BLaER1 (cell line): ENCODE measurements around the gene MAPKAP1.

Experiments used
- H3K27ac ChIP-seq: shearing (Covaris generic); formaldehyde crosslinking; 2 replicates; pipeline ENCODE4 v1.8.1; 2022
- H3K27me3 ChIP-seq: shearing (Covaris generic); formaldehyde crosslinking; 2 replicates; pipeline ENCODE4 v1.8.1; 2022
- H3K36me3 ChIP-seq: shearing (Covaris generic); formaldehyde crosslinking; 2 replicates; pipeline ENCODE4 v1.8.1; 2022
- H3K4me1 ChIP-seq: shearing (Covaris generic); formaldehyde crosslinking; 2 replicates; pipeline ENCODE4 v1.8.1; 2022
- H3K4me2 ChIP-seq: shearing (Covaris generic); formaldehyde crosslinking; 2 replicates; pipeline ENCODE4 v1.8.1; 2022
- H3K4me3 ChIP-seq: shearing (Covaris generic); formaldehyde crosslinking; 2 replicates; pipeline ENCODE4 v1.8.1; 2022
- H3K9ac ChIP-seq: shearing (Covaris generic); formaldehyde crosslinking; 2 replicates; pipeline ENCODE4 v1.8.1; 2022
- H3K9me3 ChIP-seq: shearing (Covaris generic); formaldehyde crosslinking; 2 replicates; pipeline ENCODE4 v1.8.1; 2022
- H4K20me1 ChIP-seq: shearing (Covaris generic); formaldehyde crosslinking; 2 replicates; pipeline ENCODE4 v1.8.1; 2022
- Cebpa-rat ChIP-seq: shearing (Covaris generic); IDR thresholded peaks from 2 replicates; pipeline ENCODE4 v1.8.1; 2022

The MAPKAP1 gene

DNA sequence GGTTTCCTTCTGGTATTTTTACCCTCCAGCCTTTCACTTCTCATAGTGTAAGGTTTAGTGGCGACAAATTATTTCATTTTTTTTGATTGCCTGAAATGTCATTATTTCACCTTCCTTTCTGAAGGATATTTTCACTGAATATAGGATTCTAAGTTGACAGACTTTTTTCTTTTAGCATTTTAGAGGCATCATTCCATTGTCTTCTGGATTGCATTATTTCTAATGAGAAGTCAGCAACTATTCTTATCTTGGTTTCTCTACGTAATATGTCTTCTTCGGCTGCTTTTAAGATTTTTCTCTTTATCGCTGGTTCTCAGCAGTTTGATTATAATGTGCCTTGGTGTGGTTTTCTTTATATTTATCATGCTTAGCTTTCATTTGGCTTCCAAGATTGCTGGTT, 251.1 kb downstream of the MAPKAP1 start:
- no peaks in the 10 kb centered on the region for H3K27me3 ChIP-seq
- no peaks in the 10 kb centered on the region for H3K4me1 ChIP-seq
- H3K4me2 ChIP-seq, result no peak overlapping the region
- H4K20me1 ChIP-seq, result peaks cover 6% of the 10 kb centered on the region
- H3K36me3 ChIP-seq, result peaks cover 54% of the 10 kb centered on the region
- no peak overlapping the region for H3K27ac ChIP-seq
- H3K9ac ChIP-seq, result no peak overlapping the region
- no peak overlapping the region for H3K4me3 ChIP-seq
- no peak for TF ChIP-seq Cebpa-rat
- peaks cover 50% of the 10 kb centered on the region for H3K9me3 ChIP-seq

DNA sequence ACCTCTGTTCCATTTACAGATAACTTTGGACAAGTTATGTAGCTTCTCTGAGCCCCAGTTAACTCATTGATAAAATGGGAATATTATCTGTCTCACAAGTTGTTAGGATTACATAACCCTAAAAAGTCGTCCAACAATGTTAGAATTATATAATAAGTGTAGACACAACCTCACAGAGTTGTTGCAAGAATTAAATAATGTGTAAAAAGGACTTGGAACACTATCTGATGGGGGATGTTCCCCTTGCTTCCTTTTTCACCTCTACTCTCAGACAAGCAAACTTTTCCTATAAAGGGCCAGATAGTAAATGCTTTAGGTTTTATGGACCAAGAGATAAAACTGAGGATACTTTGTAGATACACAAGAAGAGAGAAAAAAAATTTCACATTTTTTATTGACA, 251.9 kb downstream of the MAPKAP1 start:
- H3K9me3 ChIP-seq, result peaks cover 42% of the 10 kb centered on the region
- no peak overlapping the region for H3K4me3 ChIP-seq
- H3K4me1 ChIP-seq, result no peaks in the 10 kb centered on the region
- no peak overlapping the region for H3K9ac ChIP-seq
- no peaks in the 10 kb centered on the region for H3K27me3 ChIP-seq
- peaks cover 13% of the 10 kb centered on the region for H4K20me1 ChIP-seq
- no peak for TF ChIP-seq Cebpa-rat
- H3K36me3 ChIP-seq, result peaks cover 51% of the 10 kb centered on the region
- H3K27ac ChIP-seq, result no peak overlapping the region
- H3K4me2 ChIP-seq, result no peak overlapping the region

- Histone ChIP-seq H3K4me1 (peaks cover 47% of the 10 kb centered on the region), H3K9me3 (no peaks in the 10 kb centered on the region), H4K20me1 (peaks cover 80% of the 10 kb centered on the region), H3K4me3 (peak overlapping the region; percentile 26; the same call in 1 of the 2 replicates), H3K27ac (no peak overlapping the region), H3K9ac (0 out of 2 replicates have a peak overlapping the region, but pooled peaks have one; percentile 27), H3K36me3 (peaks cover 35% of the 10 kb centered on the region), H3K27me3 (peaks cover 19% of the 10 kb centered on the region), H3K4me2 (peak overlapping the region; percentile 89)
- TF ChIP-seq Cebpa-rat, result no peak
Measured at GRCh38 chr9:125447202-125447802, 259.7 kb downstream of the MAPKAP1 start.

DNA sequence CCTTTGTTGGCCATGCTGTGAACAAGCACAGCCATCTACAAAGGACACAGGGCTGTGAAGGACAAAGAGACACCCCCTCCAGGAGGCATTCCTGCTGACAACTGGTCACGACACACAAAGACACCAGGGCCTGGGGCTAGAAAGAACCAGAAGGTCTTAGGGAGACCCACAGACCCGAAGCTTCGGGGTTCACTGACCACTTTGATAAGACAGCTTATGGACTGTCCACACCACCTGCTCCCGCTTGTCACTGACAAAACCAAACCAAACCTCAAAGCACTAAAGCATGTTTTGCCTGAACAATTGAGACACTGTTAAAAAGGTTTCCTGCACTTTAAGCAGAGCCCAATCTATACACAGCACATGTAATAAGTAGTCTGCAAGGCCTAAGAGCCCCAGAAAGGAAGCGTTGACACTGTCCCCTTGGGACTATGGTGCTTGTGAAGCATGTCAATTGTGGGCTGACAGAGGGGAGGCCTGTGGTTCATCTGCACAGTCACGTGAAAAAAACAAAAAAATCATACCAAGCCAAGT, 260.4 kb downstream of the MAPKAP1 start:
- H3K4me2 ChIP-seq, result peak overlapping the region; percentile 89
- H3K9ac ChIP-seq, result no peak overlapping the region

GRCh38 chr9:125444956-125445506, 262.0 kb downstream of the MAPKAP1 start:
- Histone ChIP-seq H3K36me3 (peaks cover 21% of the 10 kb centered on the region), H3K9ac (no peak overlapping the region), H4K20me1 (peaks cover 88% of the 10 kb centered on the region), H3K9me3 (no peaks in the 10 kb centered on the region), H3K4me3 (no peak overlapping the region), H3K4me1 (peaks cover 59% of the 10 kb centered on the region), H3K4me2 (peak overlapping the region; percentile 89), H3K27me3 (peaks cover 19% of the 10 kb centered on the region), H3K27ac (no peak overlapping the region)
- no peak for TF ChIP-seq Cebpa-rat

More for the DNA sequence above, 260.4 kb downstream of the MAPKAP1 start:
- H3K27me3 ChIP-seq, result peaks cover 19% of the 10 kb centered on the region
- H3K27ac ChIP-seq, result no peak overlapping the region
- H3K4me3 ChIP-seq, result peak overlapping the region; percentile 26; the same call in 1 of the 2 replicates
- no peaks in the 10 kb centered on the region for H3K9me3 ChIP-seq
- H4K20me1 ChIP-seq, result peaks cover 86% of the 10 kb centered on the region
- H3K36me3 ChIP-seq, result peaks cover 29% of the 10 kb centered on the region
- TF ChIP-seq Cebpa-rat, result no peak
- peaks cover 47% of the 10 kb centered on the region for H3K4me1 ChIP-seq

DNA sequence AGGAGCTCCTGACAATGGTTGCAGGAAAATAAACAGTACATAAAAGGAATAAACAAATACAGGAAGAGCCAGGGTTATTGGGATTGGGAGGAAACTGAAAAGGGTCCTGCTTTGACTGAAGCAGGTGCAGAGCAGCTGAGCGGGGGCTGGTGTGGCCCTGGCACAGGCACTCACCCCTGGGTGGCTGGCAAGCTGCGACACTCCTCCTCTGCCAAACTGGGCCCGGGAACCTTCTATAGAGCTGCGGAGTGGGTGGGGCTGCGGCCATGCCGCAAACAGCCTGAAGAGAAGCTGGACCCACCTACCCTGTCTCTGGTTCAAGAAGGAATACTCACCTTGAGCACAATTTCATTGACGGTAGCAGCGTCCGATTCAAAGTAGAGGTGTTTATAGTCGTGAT, 262.8 kb downstream of the MAPKAP1 start:
- Histone ChIP-seq H3K9ac (no peak overlapping the region), H3K4me3 (no peak overlapping the region), H3K9me3 (no peaks in the 10 kb centered on the region), H3K27me3 (peaks cover 19% of the 10 kb centered on the region), H3K36me3 (peaks cover 30% of the 10 kb centered on the region), H3K27ac (no peak overlapping the region), H3K4me2 (no peak overlapping the region), H3K4me1 (peaks cover 55% of the 10 kb centered on the region), H4K20me1 (peaks cover 88% of the 10 kb centered on the region)
- no peak for TF ChIP-seq Cebpa-rat

DNA sequence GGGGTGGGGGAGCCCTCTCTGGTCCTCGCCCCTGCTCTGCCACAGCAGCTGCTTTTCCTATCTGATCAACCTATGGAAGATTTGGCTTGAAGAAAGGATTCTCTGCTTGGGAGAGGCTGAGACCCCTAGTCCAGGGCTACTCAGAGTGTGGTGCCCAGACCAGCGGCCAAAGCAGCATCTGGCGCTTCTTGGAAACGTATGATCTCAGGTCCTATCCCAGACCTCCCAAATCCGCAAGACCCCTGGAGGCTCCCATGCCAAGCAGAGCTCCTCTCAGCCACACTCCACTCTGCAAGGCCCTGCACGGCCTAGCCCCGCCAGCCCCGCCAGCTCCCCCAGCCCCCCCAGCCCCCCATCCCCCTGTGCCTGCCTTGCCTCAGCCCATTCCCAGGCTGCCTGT, 263.6 kb downstream of the MAPKAP1 start:
- H3K9ac ChIP-seq, result no peak overlapping the region
- H3K9me3 ChIP-seq, result no peaks in the 10 kb centered on the region
- H3K4me3 ChIP-seq, result no peak overlapping the region
- no peak overlapping the region for H3K4me2 ChIP-seq
- no peak for TF ChIP-seq Cebpa-rat
- H3K27me3 ChIP-seq, result peaks cover 16% of the 10 kb centered on the region
- H3K36me3 ChIP-seq, result peaks cover 38% of the 10 kb centered on the region
- H4K20me1 ChIP-seq, result peaks cover 83% of the 10 kb centered on the region
- peaks cover 54% of the 10 kb centered on the region for H3K4me1 ChIP-seq
- H3K27ac ChIP-seq, result no peak overlapping the region

DNA sequence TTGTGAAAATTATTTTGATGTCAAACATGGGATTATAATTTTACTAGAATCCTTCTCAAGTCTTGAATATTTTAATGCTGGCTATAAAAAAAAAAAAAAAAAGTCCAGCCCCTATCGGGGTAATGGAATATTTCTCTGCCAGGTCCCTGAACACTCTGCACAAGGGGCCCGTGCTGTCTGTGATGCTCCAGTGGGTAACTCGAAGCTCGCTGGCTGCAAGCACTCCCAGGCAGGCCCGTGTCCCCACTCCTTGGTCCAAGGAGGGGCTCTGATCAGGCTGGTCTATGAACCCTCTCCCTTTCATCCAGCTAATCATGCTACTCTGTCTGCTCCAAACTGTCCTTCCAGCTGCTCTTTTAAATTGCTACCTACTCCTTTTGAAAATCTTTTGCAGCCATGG, 264.6 kb downstream of the MAPKAP1 start:
- Histone ChIP-seq H3K4me3 (no peak overlapping the region), H3K9me3 (no peaks in the 10 kb centered on the region), H3K4me2 (no peak overlapping the region), H3K9ac (no peak overlapping the region), H3K27me3 (peaks cover 7% of the 10 kb centered on the region), H4K20me1 (peaks cover 74% of the 10 kb centered on the region), H3K27ac (no peak overlapping the region), H3K36me3 (peaks cover 40% of the 10 kb centered on the region), H3K4me1 (peaks cover 45% of the 10 kb centered on the region)
- TF ChIP-seq Cebpa-rat, result no peak

DNA sequence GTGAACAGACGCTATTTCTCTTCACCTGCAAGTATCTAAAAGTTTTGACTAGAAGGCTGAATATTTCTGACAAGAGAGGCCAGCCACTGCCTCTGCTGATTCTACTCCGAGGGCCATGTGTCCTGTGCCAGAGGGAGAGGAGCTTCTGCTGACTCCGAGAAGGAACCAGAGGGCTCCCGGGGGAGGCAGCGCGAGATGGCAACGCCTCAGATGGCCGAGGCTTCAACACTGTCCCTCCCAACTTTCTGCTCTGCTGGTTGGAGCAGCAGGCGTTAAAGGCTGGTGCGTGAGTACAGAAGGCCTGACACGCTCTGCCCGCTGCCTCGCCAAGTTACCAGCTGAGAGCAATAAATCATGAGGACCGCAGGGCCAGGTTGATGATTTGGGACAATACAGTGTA, 266.6 kb downstream of the MAPKAP1 start:
- no peak for TF ChIP-seq Cebpa-rat
- no peak overlapping the region for H3K27ac ChIP-seq
- H3K4me2 ChIP-seq, result peak overlapping the region; percentile 24
- peaks cover 47% of the 10 kb centered on the region for H3K36me3 ChIP-seq
- H4K20me1 ChIP-seq, result peaks cover 55% of the 10 kb centered on the region
- H3K27me3 ChIP-seq, result peaks cover 4% of the 10 kb centered on the region; the same call in 1 of the 2 replicates
- H3K9me3 ChIP-seq, result no peaks in the 10 kb centered on the region
- H3K4me3 ChIP-seq, result no peak overlapping the region
- no peak overlapping the region for H3K9ac ChIP-seq
- H3K4me1 ChIP-seq, result peaks cover 24% of the 10 kb centered on the region
